B cell (primary cell): ENCODE measurements around the gene GLCE. TPM values are rescaled to one million over a fixed set of nuclear protein-coding genes. Genes with fewer than 3 reads are reported as not detected.

Experiments
- ATAC-seq: fragments of 200-7000 bp; cut with Tn5 transposase; one replicate; pipeline ENCODE4 v1.10.0; 2021; ENCODE audit warnings: low read depth, mild to moderate bottlenecking, moderate number of reproducible peaks, moderate library complexity
- CTCF ChIA-PET: fragments of 350-600 bp; sonication (Branson Sonifier 250); formaldehyde crosslinking; loops from one replicate; lab custom pipeline; 2021; ENCODE audit warnings: antibody characterized with exemption, inconsistent platforms; lab: Charles Lee
- POLR2A ChIA-PET: fragments of 350-600 bp; sonication (Branson Sonifier 250); formaldehyde crosslinking; loops from one replicate; lab custom pipeline; 2021; ENCODE audit warnings: antibody characterized with exemption; lab: Charles Lee
- DNase-seq: peaks from one replicate; pipeline ENCODE4 v3.0.0; 2013
- H2AFZ ChIP-seq: 2 replicates; pipeline ENCODE4 v1.6.1; 2012; ENCODE audit warnings: mild to moderate bottlenecking, low read depth, low read length; ENCODE audit not compliant: insufficient read depth, poor library complexity, severe bottlenecking
- H3K27ac ChIP-seq, 2 donors: 1 replicate in 1 of 2; 2 replicates in 1 of 2; pipeline ENCODE4 v1.5.1; 2012 to 2013; ENCODE audit warnings: low read length in 2 of 2, mild to moderate bottlenecking in 2 of 2, moderate library complexity in 1 of 2
- H3K27me3 ChIP-seq, 4 experiments: fragments of 200-600 bp in 1 of 4; sonication (generic) in 1 of 4; replicated peaks in 1 of 4; 1 replicate in 2 of 4; 2 replicates in 2 of 4; pipeline versions ENCODE4 v1.6.1 to v1.7.0; 2013 to 2016; ENCODE audit warnings: low read length in 3 of 4, mild to moderate bottlenecking in 2 of 4, mixed read lengths in 1 of 4, moderate library complexity in 1 of 4; ENCODE audit not compliant: insufficient read depth in 4 of 4, control insufficient read depth in 3 of 4; ENCODE audit errors: control extremely low read depth in 1 of 4
- H3K36me3 ChIP-seq, 2 experiments: replicated peaks in 1 of 2; 1 replicate in 1 of 2; 2 replicates in 1 of 2; pipeline versions ENCODE4 v1.6.1 to v1.7.1; 2013; ENCODE audit warnings: low read length in 1 of 2; ENCODE audit not compliant: insufficient read depth in 2 of 2, control insufficient read depth in 1 of 2; ENCODE audit errors: control extremely low read depth in 1 of 2, extremely low read depth in 1 of 2
- H3K4me1 ChIP-seq, 2 donors: fragments of 200-600 bp in 1 of 2; sonication (generic) in 1 of 2; 1 replicate in 1 of 2; 2 replicates in 1 of 2; pipeline versions ENCODE4 v1.5.1 to v1.6.1; 2013 to 2017; ENCODE audit warnings: low read length in 2 of 2; ENCODE audit not compliant: control insufficient read depth in 2 of 2, insufficient read depth in 2 of 2
- H3K4me2 ChIP-seq: replicated peaks from 2 replicates; pipeline ENCODE3; 2012; ENCODE audit warnings: mild to moderate bottlenecking, low read depth, low read length; ENCODE audit not compliant: poor library complexity, severe bottlenecking
- H3K4me3 ChIP-seq, 5 experiments: fragments of 200-600 bp in 1 of 5; sonication (generic) in 1 of 5; 1 replicate in 3 of 5; 2 replicates in 2 of 5; pipeline versions ENCODE4 v1.5.1 to v1.7.0; 2011 to 2016; ENCODE audit warnings: low read length in 4 of 5, mild to moderate bottlenecking in 4 of 5, low read depth in 2 of 5, control low read depth in 1 of 5, moderate library complexity in 1 of 5; ENCODE audit not compliant: insufficient read depth in 1 of 5; ENCODE audit errors: control extremely low read depth in 1 of 5, extremely low read depth in 1 of 5
- H3K79me2 ChIP-seq: fragments of 200-600 bp; sonication (generic); one replicate; pipeline ENCODE4 v1.6.0; 2016; ENCODE audit warnings: low read length; ENCODE audit not compliant: control insufficient read depth, insufficient read depth
- H3K9ac ChIP-seq: fragments of 200-600 bp; sonication (generic); 2 replicates; pipeline ENCODE4 v1.6.1; 2017; ENCODE audit warnings: mild to moderate bottlenecking, low read length, moderate library complexity
- H3K9me3 ChIP-seq, 3 donors: one replicate each; pipeline versions ENCODE4 v1.6.1 to v1.7.1; 2013; ENCODE audit warnings: low read length in 2 of 3; ENCODE audit not compliant: control insufficient read depth in 2 of 3, insufficient read depth in 1 of 3; ENCODE audit errors: control extremely low read depth in 1 of 3
- H4K20me1 ChIP-seq: 2 replicates; pipeline ENCODE4 v1.6.0; 2012; ENCODE audit warnings: mild to moderate bottlenecking, low read length; ENCODE audit not compliant: insufficient read depth, control insufficient read depth, poor library complexity, severe bottlenecking
- H3K27ac Mint-ChIP-seq: one replicate; pipeline ENCODE4 v1.8.0; 2021; ENCODE audit warnings: mixed read lengths
- H3K27me3 Mint-ChIP-seq: one replicate; pipeline ENCODE4 v1.8.0; 2021; ENCODE audit warnings: mixed read lengths
- H3K4me1 Mint-ChIP-seq: one replicate; pipeline ENCODE4 v1.8.0; 2021; ENCODE audit warnings: mixed read lengths
- H3K4me3 Mint-ChIP-seq: one replicate; pipeline ENCODE4 v1.8.0; 2021; ENCODE audit warnings: mixed read lengths
- H3K9me3 Mint-ChIP-seq: one replicate; pipeline ENCODE4 v1.8.0; 2022; ENCODE audit warnings: mixed read lengths; ENCODE audit not compliant: insufficient read depth
- EZH2 ChIP-seq: IDR thresholded peaks from 2 replicates; pipeline ENCODE4 v1.6.1; 2012; ENCODE audit warnings: borderline replicate concordance, low read depth, mild to moderate bottlenecking, moderate library complexity, low read length; ENCODE audit not compliant: insufficient read depth, poor library complexity, severe bottlenecking
- WGBS: methylation state at CpG from one replicate; pipeline ENCODE4 v1.1.5; 2013; ENCODE audit warnings: missing lambda C conversion rate; ENCODE audit not compliant: insufficient coverage; 5-methylcytosine and 5-hydroxymethylcytosine counted together
- intact Hi-C: fragments of 100-400 bp; cut with micrococcal nuclease; formaldehyde crosslinking; loops from one replicate; pipeline ENCODE4 v1.10.0; 2022
- polyA plus RNA-seq: library from polyadenylated mRNA; depleted of rRNA; stranded (reverse); fragments of >200 nt; gene quantifications from 2 replicates; pipeline ENCODE4 v1.2.3, GENCODE V29; 2012
- total RNA-seq, 2 donors: library from RNA; stranded (reverse); fragments of 120-200 nt in 1 of 2; gene quantifications; 1 replicate in 1 of 2; 2 replicates in 1 of 2; pipeline versions ENCODE4 v1.2.3 to v1.2.4, GENCODE V29; 2013 to 2022
- TF ChIP-seq, protein P1 (sequence below): fragments of 200-600 bp; IDR thresholded peaks from one replicate; pipeline ENCODE4 v1.8.0; 2022; ENCODE audit warnings: antibody characterized with exemption, mild to moderate bottlenecking

Gene GLCE
- total and polyA plus RNA-seq, 2 donors (not counting 1 experiment from before 2014, with no cell fraction given): 3.0 to 5.3 TPM

DNA sequence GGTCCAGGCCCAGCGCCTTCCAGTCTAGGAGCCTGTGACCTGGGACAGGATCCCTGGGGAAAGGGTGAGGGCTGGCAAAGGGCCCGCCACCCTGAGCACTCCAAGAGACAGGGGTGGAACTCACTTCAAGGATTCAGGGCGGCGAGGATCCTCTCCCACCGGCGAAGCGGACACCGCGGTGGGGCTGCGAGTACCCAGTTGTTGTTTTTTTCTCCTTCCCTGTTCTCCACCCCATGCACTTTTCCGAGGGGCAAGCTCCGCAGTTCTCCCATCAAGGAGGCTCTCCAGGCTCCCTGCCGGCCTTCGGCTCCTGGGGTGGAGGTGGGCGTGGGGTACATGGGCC is 137.9 kb downstream of the GLCE start:
- H2AFZ ChIP-seq: no peak overlapping the region
- H3K27ac ChIP-seq: no peak overlapping the region
- H3K9me3 ChIP-seq: no peaks in the 10 kb centered on the region
- H3K4me3 Mint-ChIP-seq: peak overlapping the region; percentile 64
- intact Hi-C loops: no loop called here
- ATAC-seq (no peak), DNase-seq (no peak)
- no peak overlapping the region for H3K27ac Mint-ChIP-seq
- H3K9ac ChIP-seq: no peak overlapping the region
- ChIA-PET CTCF (no interaction called here), POLR2A (no interaction called here)
- peaks cover 4 to 5% of the 10 kb centered on the region in 2 donors for H3K4me1 ChIP-seq
- H3K4me1 Mint-ChIP-seq: no peaks in the 10 kb centered on the region
- no peaks in the 10 kb centered on the region for H3K79me2 ChIP-seq
- H3K9me3 Mint-ChIP-seq: no peaks in the 10 kb centered on the region
- no peaks in the 10 kb centered on the region for H4K20me1 ChIP-seq
- peak overlapping the region; percentile 68 for H3K4me2 ChIP-seq
- no peak overlapping the region for H3K4me3 ChIP-seq
- peaks cover 41% of the 10 kb centered on the region for H3K27me3 Mint-ChIP-seq
- H3K27me3 ChIP-seq: peaks cover 0 to 31% (median 12%) of the 10 kb centered on the region in 4 experiments
- WGBS: 75% methylated on average over 11 of the region's 15 CpGs
- H3K36me3 ChIP-seq: no peaks in the 10 kb centered on the region
- no peak for TF ChIP-seq EZH2

DNA sequence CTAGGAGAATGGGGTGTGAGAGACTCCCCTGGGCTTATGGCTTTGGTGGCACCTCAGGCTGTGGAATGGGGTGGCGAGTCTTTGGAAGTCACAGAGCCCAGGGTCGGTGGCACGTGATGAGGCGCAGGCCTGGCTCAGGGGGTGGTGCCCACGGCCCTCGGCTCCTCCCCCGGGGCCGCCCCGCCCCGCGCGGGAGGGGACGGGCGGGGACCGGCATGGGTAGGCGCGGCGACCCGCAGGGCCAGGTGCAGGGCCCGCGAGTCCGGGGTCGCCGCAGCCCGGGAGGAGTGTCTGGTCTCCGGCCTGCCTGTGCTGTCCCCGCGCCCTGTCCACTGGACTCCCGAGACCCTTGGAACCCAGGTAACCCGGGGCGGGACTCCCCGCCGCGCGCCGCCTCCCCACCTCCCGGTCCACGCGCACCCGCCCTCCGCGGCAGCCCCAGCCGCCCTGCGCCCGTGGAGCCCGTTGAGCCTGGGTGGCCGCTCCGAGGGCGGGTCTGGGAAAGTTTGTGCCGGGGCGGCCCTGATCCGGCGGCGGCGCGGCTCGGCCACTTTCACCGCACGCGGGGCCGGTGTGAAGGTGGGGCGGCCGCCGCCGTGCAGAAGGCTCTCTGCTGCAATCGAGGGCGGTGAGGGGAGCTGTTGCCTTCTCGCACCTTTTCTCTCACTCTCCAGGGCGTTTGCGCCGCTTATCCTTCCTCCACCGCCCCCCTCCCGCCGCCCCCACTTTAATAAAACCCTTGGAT is 138.4 kb downstream of the GLCE start, which contains the start of gene PAQR5:
Gene PAQR5 (plus strand): TSS at position 216 of the 745 bp plus-strand sequence. CDS start 61,169 bp downstream, outside the sequence.
- H3K4me3 ChIP-seq: no peak within 1 kb of the TSS
- peaks cover 0 to 31% (median 12%) of the 10 kb centered on the region in 4 experiments for H3K27me3 ChIP-seq
- H4K20me1 ChIP-seq: no peaks in the 10 kb centered on the region
- DNase-seq: no peak
- peak within 1 kb of the TSS; percentile 38 for H2AFZ ChIP-seq
- no peak for TF ChIP-seq EZH2
- TF ChIP-seq, protein P1, sequence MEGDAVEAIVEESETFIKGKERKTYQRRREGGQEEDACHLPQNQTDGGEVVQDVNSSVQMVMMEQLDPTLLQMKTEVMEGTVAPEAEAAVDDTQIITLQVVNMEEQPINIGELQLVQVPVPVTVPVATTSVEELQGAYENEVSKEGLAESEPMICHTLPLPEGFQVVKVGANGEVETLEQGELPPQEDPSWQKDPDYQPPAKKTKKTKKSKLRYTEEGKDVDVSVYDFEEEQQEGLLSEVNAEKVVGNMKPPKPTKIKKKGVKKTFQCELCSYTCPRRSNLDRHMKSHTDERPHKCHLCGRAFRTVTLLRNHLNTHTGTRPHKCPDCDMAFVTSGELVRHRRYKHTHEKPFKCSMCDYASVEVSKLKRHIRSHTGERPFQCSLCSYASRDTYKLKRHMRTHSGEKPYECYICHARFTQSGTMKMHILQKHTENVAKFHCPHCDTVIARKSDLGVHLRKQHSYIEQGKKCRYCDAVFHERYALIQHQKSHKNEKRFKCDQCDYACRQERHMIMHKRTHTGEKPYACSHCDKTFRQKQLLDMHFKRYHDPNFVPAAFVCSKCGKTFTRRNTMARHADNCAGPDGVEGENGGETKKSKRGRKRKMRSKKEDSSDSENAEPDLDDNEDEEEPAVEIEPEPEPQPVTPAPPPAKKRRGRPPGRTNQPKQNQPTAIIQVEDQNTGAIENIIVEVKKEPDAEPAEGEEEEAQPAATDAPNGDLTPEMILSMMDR: no peak
- Mint-ChIP-seq H3K27me3 (peaks cover 42% of the 10 kb centered on the region), H3K4me1 (no peaks in the 10 kb centered on the region), H3K9me3 (no peaks in the 10 kb centered on the region), H3K27ac (no peak within 1 kb of the TSS), H3K4me3 (peak within 1 kb of the TSS; percentile 64)
- H3K27ac ChIP-seq: no peak within 1 kb of the TSS
- no peaks in the 10 kb centered on the region for H3K9me3 ChIP-seq
- H3K36me3 ChIP-seq: no peaks in the 10 kb centered on the region
- 2% methylated on average over 68 of the region's 74 CpGs for WGBS
- peaks cover 4 to 5% of the 10 kb centered on the region in 2 donors for H3K4me1 ChIP-seq
- intact Hi-C loops: no loop called here
- H3K79me2 ChIP-seq: no peaks in the 10 kb centered on the region
- CTCF ChIA-PET: no interaction called here
- no peak within 1 kb of the TSS for H3K9ac ChIP-seq
- POLR2A ChIA-PET: no interaction called here
- H3K4me2 ChIP-seq: peak within 1 kb of the TSS; percentile 68
- ATAC-seq: no peak
